GM23338 (cell line): Measurements from ENCODE around the gene IFI35. TPM values are rescaled to one million over a fixed set of nuclear protein-coding genes. Genes with fewer than 3 reads are reported as not detected.

Experiments
- ATAC-seq: fragments of 200-7000 bp; cut with Tn5 transposase; 3 replicates; pipeline ENCODE4 v1.9.1; 2020
- DNase-seq: peaks from one replicate; pipeline ENCODE4 v3.0.0-alpha.2; 2015; ENCODE audit warnings: low spot score
- H2AFZ ChIP-seq: fragments of 200-600 bp; sonication (generic); 2 replicates; pipeline ENCODE4 v1.8.0; 2016; ENCODE audit warnings: antibody characterized with exemption, mild to moderate bottlenecking, moderate library complexity
- H3F3A ChIP-seq: fragments of 200-600 bp; sonication (generic); replicated peaks from 2 replicates; pipeline ENCODE4 v1.8.0; 2017; ENCODE audit warnings: antibody characterized with exemption, mixed run types, low read depth
- H3K27ac ChIP-seq: fragments of 200-600 bp; sonication (generic); 2 replicates; pipeline ENCODE4 v1.6.1; 2016; ENCODE audit warnings: low read depth
- H3K27me3 ChIP-seq: fragments of 200-600 bp; sonication (generic); 2 replicates; pipeline ENCODE4 v1.8.0; 2016; ENCODE audit warnings: mild to moderate bottlenecking, mixed run types, moderate library complexity; ENCODE audit not compliant: insufficient read depth
- H3K36me3 ChIP-seq: fragments of 200-600 bp; sonication (generic); 2 replicates; pipeline ENCODE4 v1.8.0; 2016; ENCODE audit warnings: mild to moderate bottlenecking; ENCODE audit not compliant: insufficient read depth
- H3K4me1 ChIP-seq: fragments of 200-600 bp; sonication (generic); 2 replicates; pipeline ENCODE4 v1.8.0; 2016; ENCODE audit warnings: mild to moderate bottlenecking, moderate library complexity; ENCODE audit not compliant: insufficient read depth
- H3K4me2 ChIP-seq: fragments of 200-600 bp; sonication (generic); 2 replicates; pipeline ENCODE4 v1.7.1; 2017; ENCODE audit warnings: mixed run types
- H3K4me3 ChIP-seq: fragments of 200-600 bp; sonication (generic); 2 replicates; pipeline ENCODE4 v1.6.1; 2016; ENCODE audit warnings: mixed run types
- H3K79me2 ChIP-seq: fragments of 200-600 bp; sonication (generic); replicated peaks from 2 replicates; pipeline ENCODE4 v1.8.0; 2017; ENCODE audit warnings: mild to moderate bottlenecking; ENCODE audit not compliant: insufficient read depth
- H3K9me2 ChIP-seq: fragments of 200-600 bp; sonication (generic); 2 replicates; pipeline ENCODE4 v1.8.0; 2017; ENCODE audit not compliant: insufficient read depth
- H4K20me1 ChIP-seq: fragments of 200-600 bp; sonication (generic); replicated peaks from 2 replicates; pipeline ENCODE4 v1.8.0; 2017; ENCODE audit warnings: mild to moderate bottlenecking; ENCODE audit not compliant: insufficient read depth
- H3K27ac Mint-ChIP-seq: 2 replicates; pipeline ENCODE4 v1.8.0; 2020; ENCODE audit warnings: inconsistent platforms, mild to moderate bottlenecking, moderate library complexity, mixed read lengths
- H3K27me3 Mint-ChIP-seq: 3 replicates; pipeline ENCODE4 v1.8.0; 2022; ENCODE audit warnings: low read depth, mild to moderate bottlenecking, moderate library complexity, mixed read lengths, inconsistent platforms; ENCODE audit not compliant: insufficient read depth, poor library complexity
- H3K36me3 Mint-ChIP-seq: 3 replicates; pipeline ENCODE4 v1.8.0; 2021; ENCODE audit warnings: low read depth, mild to moderate bottlenecking, inconsistent platforms, moderate library complexity, mixed read lengths
- H3K4me1 Mint-ChIP-seq: 3 replicates; pipeline ENCODE4 v1.8.0; 2020; ENCODE audit warnings: mild to moderate bottlenecking, inconsistent platforms, mixed read lengths
- H3K4me3 Mint-ChIP-seq: 3 replicates; pipeline ENCODE4 v1.8.0; 2021; ENCODE audit warnings: moderate library complexity, mild to moderate bottlenecking, inconsistent platforms, mixed read lengths
- H3K9me3 Mint-ChIP-seq: 3 replicates; pipeline ENCODE4 v1.8.0; 2020; ENCODE audit warnings: moderate library complexity, mild to moderate bottlenecking, inconsistent platforms, mixed read lengths
- CREB1 ChIP-seq: fragments of 250-450 bp; sonication (Bioruptor Pico); IDR thresholded peaks from 2 replicates; pipeline ENCODE4 v1.5.0; 2020; ENCODE audit warnings: low read depth, mild to moderate bottlenecking, moderate library complexity
- EZH2 ChIP-seq: fragments of 200-600 bp; sonication (generic); IDR thresholded peaks from one replicate; pipeline ENCODE4 v1.8.0; 2017; ENCODE audit warnings: antibody characterized with exemption, mild to moderate bottlenecking, low read depth; ENCODE audit not compliant: unreplicated experiment
- EZH2phosphoT487 ChIP-seq: fragments of 200-600 bp; sonication (generic); IDR thresholded peaks from one replicate; pipeline ENCODE4 v1.8.1; 2018; ENCODE audit warnings: antibody characterized with exemption; ENCODE audit not compliant: unreplicated experiment
- JUNB ChIP-seq: IDR thresholded peaks from one replicate; pipeline ENCODE4 v1.6.1; 2016; ENCODE audit warnings: antibody characterized with exemption; ENCODE audit not compliant: unreplicated experiment
- NANOG ChIP-seq: IDR thresholded peaks from 2 replicates; pipeline ENCODE4 v1.6.1; 2016; ENCODE audit warnings: antibody characterized with exemption, borderline replicate concordance
- POLR2AphosphoS5 ChIP-seq: IDR thresholded peaks from 2 replicates; pipeline ENCODE4 v1.6.1; 2016; ENCODE audit warnings: antibody characterized with exemption, low read depth
- STAT1 ChIP-seq: IDR thresholded peaks from one replicate; pipeline ENCODE4 v1.6.1; 2016; ENCODE audit warnings: antibody characterized with exemption; ENCODE audit not compliant: unreplicated experiment
- ZNF114 ChIP-seq: fragments of 250-450 bp; sonication (Bioruptor Pico); IDR thresholded peaks from 2 replicates; pipeline ENCODE4 v1.5.0; 2020; ENCODE audit warnings: mild to moderate bottlenecking, moderate library complexity
- ZNF331 ChIP-seq: fragments of 250-450 bp; sonication (Bioruptor Pico); IDR thresholded peaks from 2 replicates; pipeline ENCODE4 v1.5.0; 2020; ENCODE audit warnings: low read depth, mild to moderate bottlenecking, moderate library complexity
- polyA plus RNA-seq: library from polyadenylated mRNA; unstranded; fragments of >200 nt; fragmentation: Nextera tagmentation; extraction: Ambion mirVana; gene quantifications from 2 replicates; pipeline ENCODE4 v1.2.1, GENCODE V29; 2016
- total RNA-seq: library from RNA; depleted of rRNA; stranded (reverse); fragments of >200 nt; shearing (Covaris generic); gene quantifications from 2 replicates; pipeline ENCODE4 v1.2.3, GENCODE V29; 2014
- TF ChIP-seq, protein P1 (sequence below): fragments of 250-450 bp; sonication (Bioruptor Pico); IDR thresholded peaks from 2 replicates; pipeline ENCODE4 v1.5.0; 2020; ENCODE audit warnings: mild to moderate bottlenecking, moderate library complexity
- TF ChIP-seq, protein P2 (sequence below): IDR thresholded peaks from 2 replicates; pipeline ENCODE4 v1.6.1; 2016; ENCODE audit warnings: antibody characterized with exemption
- TF ChIP-seq, protein P3 (sequence below), 2 experiments: fragments of 200-600 bp in 1 of 2; sonication (generic) in 1 of 2; conservative IDR thresholded peaks; 2 replicates each; pipeline versions ENCODE4 v1.5.1 to v1.6.1; 2016 to 2017; ENCODE audit warnings: antibody characterized with exemption in 2 of 2, low read depth in 2 of 2, mild to moderate bottlenecking in 2 of 2, moderate library complexity in 1 of 2
- TF ChIP-seq, protein P4 (sequence below): IDR thresholded peaks from one replicate; pipeline ENCODE4 v1.6.1; 2018; ENCODE audit warnings: antibody characterized with exemption; ENCODE audit not compliant: unreplicated experiment

IFI35 gene
- total and polyA plus RNA-seq, 2 experiments from 2014 or later: 1.8 to 2.3 TPM

DNA sequence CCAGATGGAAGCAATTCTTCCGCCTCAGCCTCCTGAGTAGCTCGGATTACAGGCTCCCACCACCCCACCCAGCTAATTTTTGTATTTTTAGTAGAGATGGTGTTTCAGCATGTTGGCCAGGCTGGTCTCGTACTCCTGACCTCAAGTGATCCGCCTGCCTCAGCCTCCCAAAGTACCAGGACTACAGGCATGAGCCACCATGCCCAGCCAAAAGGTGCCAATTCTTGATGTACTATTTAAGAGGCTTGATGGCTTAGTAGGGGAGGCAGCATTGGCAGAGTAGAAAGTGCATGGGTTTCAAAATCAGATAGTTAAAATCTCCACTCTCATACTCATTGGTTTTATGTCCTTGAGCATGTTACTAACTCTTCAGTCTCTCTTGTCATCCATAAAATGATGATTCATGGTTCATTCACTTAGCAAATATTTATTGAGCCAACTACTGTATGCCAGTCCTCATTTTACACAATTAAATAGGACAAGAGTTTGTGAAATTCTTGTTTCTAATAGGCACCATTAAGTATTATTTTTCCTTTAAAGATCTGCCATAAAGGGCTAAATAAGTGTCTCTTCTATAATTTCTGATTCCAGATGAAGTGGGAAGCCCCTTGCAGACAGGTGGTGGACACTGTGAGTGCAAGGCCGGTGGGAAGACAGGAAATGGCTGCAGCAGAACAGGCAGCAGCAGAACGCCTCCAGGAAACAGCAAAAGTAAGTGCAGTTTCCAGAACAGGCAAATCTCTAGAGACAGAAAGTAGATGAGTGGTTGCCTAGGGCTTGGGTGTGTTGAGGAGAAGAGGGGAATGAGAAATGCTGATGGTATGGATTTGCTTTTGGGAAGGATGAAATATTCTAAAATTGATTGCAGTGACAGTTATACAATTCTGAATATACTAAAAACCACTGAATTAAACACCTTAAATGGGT lies 16.6 kb upstream of the IFI35 start:
- H3K27ac Mint-ChIP-seq: no peak overlapping the region
- Histone ChIP-seq H4K20me1 (no peaks in the 10 kb centered on the region), H3K36me3 (peaks cover 30% of the 10 kb centered on the region), H3K4me2 (no peak overlapping the region), H3K27ac (no peak overlapping the region), H3K9me2 (no peaks in the 10 kb centered on the region), H3F3A (0 out of 2 replicates have a peak, but pooled peaks cover 4% of the 10 kb centered on the region), H3K79me2 (no peaks in the 10 kb centered on the region), H3K4me3 (no peak overlapping the region), H3K27me3 (no peaks in the 10 kb centered on the region), H3K4me1 (no peaks in the 10 kb centered on the region), H2AFZ (no peak overlapping the region)
- H3K36me3 Mint-ChIP-seq: peaks cover 75% of the 10 kb centered on the region
- ATAC-seq: no peak
- H3K27me3 Mint-ChIP-seq: no peaks in the 10 kb centered on the region
- H3K4me1 Mint-ChIP-seq: no peaks in the 10 kb centered on the region
- no peak overlapping the region for H3K4me3 Mint-ChIP-seq
- no peaks in the 10 kb centered on the region; the same call in 2 of the 3 replicates for H3K9me3 Mint-ChIP-seq
- no peak for DNase-seq
- TF ChIP-seq, protein P1, sequence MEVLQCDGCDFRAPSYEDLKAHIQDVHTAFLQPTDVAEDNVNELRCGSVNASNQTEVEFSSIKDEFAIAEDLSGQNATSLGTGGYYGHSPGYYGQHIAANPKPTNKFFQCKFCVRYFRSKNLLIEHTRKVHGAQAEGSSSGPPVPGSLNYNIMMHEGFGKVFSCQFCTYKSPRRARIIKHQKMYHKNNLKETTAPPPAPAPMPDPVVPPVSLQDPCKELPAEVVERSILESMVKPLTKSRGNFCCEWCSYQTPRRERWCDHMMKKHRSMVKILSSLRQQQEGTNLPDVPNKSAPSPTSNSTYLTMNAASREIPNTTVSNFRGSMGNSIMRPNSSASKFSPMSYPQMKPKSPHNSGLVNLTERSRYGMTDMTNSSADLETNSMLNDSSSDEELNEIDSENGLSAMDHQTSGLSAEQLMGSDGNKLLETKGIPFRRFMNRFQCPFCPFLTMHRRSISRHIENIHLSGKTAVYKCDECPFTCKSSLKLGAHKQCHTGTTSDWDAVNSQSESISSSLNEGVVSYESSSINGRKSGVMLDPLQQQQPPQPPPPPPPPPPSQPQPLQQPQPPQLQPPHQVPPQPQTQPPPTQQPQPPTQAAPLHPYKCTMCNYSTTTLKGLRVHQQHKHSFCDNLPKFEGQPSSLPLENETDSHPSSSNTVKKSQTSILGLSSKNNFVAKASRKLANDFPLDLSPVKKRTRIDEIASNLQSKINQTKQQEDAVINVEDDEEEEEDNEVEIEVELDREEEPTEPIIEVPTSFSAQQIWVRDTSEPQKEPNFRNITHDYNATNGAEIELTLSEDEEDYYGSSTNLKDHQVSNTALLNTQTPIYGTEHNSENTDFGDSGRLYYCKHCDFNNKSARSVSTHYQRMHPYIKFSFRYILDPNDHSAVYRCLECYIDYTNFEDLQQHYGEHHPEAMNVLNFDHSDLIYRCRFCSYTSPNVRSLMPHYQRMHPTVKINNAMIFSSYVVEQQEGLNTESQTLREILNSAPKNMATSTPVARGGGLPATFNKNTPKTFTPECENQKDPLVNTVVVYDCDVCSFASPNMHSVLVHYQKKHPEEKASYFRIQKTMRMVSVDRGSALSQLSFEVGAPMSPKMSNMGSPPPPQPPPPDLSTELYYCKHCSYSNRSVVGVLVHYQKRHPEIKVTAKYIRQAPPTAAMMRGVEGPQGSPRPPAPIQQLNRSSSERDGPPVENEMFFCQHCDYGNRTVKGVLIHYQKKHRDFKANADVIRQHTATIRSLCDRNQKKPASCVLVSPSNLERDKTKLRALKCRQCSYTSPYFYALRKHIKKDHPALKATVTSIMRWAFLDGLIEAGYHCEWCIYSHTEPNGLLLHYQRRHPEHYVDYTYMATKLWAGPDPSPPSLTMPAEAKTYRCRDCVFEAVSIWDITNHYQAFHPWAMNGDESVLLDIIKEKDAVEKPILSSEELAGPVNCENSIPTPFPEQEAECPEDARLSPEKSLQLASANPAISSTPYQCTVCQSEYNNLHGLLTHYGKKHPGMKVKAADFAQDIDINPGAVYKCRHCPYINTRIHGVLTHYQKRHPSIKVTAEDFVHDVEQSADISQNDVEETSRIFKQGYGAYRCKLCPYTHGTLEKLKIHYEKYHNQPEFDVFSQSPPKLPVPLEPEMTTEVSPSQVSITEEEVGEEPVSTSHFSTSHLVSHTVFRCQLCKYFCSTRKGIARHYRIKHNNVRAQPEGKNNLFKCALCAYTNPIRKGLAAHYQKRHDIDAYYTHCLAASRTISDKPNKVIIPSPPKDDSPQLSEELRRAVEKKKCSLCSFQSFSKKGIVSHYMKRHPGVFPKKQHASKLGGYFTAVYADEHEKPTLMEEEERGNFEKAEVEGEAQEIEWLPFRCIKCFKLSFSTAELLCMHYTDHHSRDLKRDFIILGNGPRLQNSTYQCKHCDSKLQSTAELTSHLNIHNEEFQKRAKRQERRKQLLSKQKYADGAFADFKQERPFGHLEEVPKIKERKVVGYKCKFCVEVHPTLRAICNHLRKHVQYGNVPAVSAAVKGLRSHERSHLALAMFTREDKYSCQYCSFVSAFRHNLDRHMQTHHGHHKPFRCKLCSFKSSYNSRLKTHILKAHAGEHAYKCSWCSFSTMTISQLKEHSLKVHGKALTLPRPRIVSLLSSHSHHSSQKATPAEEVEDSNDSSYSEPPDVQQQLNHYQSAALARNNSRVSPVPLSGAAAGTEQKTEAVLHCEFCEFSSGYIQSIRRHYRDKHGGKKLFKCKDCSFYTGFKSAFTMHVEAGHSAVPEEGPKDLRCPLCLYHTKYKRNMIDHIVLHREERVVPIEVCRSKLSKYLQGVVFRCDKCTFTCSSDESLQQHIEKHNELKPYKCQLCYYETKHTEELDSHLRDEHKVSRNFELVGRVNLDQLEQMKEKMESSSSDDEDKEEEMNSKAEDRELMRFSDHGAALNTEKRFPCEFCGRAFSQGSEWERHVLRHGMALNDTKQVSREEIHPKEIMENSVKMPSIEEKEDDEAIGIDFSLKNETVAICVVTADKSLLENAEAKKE (CRISPR knock-in tag): no peak
- TF ChIP-seq, protein P2, sequence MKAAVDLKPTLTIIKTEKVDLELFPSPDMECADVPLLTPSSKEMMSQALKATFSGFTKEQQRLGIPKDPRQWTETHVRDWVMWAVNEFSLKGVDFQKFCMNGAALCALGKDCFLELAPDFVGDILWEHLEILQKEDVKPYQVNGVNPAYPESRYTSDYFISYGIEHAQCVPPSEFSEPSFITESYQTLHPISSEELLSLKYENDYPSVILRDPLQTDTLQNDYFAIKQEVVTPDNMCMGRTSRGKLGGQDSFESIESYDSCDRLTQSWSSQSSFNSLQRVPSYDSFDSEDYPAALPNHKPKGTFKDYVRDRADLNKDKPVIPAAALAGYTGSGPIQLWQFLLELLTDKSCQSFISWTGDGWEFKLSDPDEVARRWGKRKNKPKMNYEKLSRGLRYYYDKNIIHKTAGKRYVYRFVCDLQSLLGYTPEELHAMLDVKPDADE: no peak
- TF ChIP-seq CREB1 (CRISPR knock-in tag) (no peak), POLR2AphosphoS5 (no peak), ZNF331 (no peak), JUNB (no peak), EZH2 (no peak), ZNF114 (CRISPR knock-in tag) (no peak), EZH2phosphoT487 (no peak), NANOG (no peak), STAT1 (no peak)
- TF ChIP-seq, protein P3, sequence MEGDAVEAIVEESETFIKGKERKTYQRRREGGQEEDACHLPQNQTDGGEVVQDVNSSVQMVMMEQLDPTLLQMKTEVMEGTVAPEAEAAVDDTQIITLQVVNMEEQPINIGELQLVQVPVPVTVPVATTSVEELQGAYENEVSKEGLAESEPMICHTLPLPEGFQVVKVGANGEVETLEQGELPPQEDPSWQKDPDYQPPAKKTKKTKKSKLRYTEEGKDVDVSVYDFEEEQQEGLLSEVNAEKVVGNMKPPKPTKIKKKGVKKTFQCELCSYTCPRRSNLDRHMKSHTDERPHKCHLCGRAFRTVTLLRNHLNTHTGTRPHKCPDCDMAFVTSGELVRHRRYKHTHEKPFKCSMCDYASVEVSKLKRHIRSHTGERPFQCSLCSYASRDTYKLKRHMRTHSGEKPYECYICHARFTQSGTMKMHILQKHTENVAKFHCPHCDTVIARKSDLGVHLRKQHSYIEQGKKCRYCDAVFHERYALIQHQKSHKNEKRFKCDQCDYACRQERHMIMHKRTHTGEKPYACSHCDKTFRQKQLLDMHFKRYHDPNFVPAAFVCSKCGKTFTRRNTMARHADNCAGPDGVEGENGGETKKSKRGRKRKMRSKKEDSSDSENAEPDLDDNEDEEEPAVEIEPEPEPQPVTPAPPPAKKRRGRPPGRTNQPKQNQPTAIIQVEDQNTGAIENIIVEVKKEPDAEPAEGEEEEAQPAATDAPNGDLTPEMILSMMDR (conservative IDR thresholded peaks at IDR 0.05; ENCODE audit: low read depth in 2 of 2): no peak
- TF ChIP-seq, protein P4, sequence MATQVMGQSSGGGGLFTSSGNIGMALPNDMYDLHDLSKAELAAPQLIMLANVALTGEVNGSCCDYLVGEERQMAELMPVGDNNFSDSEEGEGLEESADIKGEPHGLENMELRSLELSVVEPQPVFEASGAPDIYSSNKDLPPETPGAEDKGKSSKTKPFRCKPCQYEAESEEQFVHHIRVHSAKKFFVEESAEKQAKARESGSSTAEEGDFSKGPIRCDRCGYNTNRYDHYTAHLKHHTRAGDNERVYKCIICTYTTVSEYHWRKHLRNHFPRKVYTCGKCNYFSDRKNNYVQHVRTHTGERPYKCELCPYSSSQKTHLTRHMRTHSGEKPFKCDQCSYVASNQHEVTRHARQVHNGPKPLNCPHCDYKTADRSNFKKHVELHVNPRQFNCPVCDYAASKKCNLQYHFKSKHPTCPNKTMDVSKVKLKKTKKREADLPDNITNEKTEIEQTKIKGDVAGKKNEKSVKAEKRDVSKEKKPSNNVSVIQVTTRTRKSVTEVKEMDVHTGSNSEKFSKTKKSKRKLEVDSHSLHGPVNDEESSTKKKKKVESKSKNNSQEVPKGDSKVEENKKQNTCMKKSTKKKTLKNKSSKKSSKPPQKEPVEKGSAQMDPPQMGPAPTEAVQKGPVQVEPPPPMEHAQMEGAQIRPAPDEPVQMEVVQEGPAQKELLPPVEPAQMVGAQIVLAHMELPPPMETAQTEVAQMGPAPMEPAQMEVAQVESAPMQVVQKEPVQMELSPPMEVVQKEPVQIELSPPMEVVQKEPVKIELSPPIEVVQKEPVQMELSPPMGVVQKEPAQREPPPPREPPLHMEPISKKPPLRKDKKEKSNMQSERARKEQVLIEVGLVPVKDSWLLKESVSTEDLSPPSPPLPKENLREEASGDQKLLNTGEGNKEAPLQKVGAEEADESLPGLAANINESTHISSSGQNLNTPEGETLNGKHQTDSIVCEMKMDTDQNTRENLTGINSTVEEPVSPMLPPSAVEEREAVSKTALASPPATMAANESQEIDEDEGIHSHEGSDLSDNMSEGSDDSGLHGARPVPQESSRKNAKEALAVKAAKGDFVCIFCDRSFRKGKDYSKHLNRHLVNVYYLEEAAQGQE: no peak
